HL-60 (cell line): Measurements from ENCODE around the gene C6orf47.

ENCODE experiments used
- DNase-seq, 2 experiments: peaks; one replicate each; pipeline ENCODE4 v3.0.0-alpha.2; 2010 to 2020; ENCODE audit warnings: low read depth in 1 of 2, low spot score in 1 of 2
- H3K27ac ChIP-seq: fragments of 250-450 bp; sonication (Bioruptor Pico); replicated peaks from 2 replicates; pipeline ENCODE4 v1.5.1; 2020; ENCODE audit warnings: mild to moderate bottlenecking, moderate library complexity
- H3K27me3 ChIP-seq: fragments of 250-450 bp; sonication (Bioruptor Pico); 2 replicates; pipeline ENCODE4 v1.5.1; 2021; ENCODE audit warnings: mild to moderate bottlenecking, moderate library complexity; ENCODE audit not compliant: insufficient read depth, poor library complexity, severe bottlenecking
- H3K4me3 ChIP-seq: replicated peaks from 2 replicates; pipeline ENCODE4 v1.5.1; 2011; ENCODE audit warnings: mild to moderate bottlenecking, control low read depth, low read length; ENCODE audit not compliant: insufficient read depth
- GABPA ChIP-seq: IDR thresholded peaks from 2 replicates; pipeline ENCODE4 v1.6.1; 2012; ENCODE audit warnings: low read depth
- POLR2AphosphoS5 ChIP-seq: IDR thresholded peaks from 2 replicates; pipeline ENCODE4 v1.6.1; 2012; ENCODE audit warnings: low read depth
- SPI1 ChIP-seq: IDR thresholded peaks from 2 replicates; pipeline ENCODE4 v1.6.1; 2012; ENCODE audit warnings: low read depth, mild to moderate bottlenecking, borderline replicate concordance
- TF ChIP-seq, protein P1 (sequence below): IDR thresholded peaks from 2 replicates; pipeline ENCODE4 v1.6.1; 2012; ENCODE audit warnings: low read depth; ENCODE audit not compliant: insufficient replicate concordance
- TF ChIP-seq, protein P2 (sequence below): IDR thresholded peaks from one replicate; pipeline ENCODE4 v1.5.1; 2011; ENCODE audit warnings: low read length, control low read depth, inconsistent platforms; ENCODE audit not compliant: insufficient read depth

The C6orf47 gene

DNA sequence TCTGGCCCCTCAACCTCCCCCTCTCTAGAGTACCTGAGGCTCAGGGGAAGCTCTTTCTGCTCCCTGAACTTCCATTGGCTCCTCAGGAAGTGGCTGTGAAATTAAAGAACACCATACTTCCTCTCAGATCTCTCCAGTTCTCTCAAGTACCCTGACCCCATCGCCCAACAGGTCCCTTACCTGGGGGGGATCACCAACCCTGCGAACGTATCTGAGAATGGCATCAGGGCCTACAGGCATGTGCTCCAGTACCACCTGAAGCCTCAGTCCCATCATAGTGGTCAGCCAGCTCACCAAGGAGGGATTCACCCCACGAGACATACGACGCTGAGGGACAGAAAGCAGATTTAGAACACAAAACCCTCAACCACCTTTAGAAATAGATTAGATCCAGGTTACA lies 20.0 kb downstream of the C6orf47 start:
- TF ChIP-seq, protein P1, sequence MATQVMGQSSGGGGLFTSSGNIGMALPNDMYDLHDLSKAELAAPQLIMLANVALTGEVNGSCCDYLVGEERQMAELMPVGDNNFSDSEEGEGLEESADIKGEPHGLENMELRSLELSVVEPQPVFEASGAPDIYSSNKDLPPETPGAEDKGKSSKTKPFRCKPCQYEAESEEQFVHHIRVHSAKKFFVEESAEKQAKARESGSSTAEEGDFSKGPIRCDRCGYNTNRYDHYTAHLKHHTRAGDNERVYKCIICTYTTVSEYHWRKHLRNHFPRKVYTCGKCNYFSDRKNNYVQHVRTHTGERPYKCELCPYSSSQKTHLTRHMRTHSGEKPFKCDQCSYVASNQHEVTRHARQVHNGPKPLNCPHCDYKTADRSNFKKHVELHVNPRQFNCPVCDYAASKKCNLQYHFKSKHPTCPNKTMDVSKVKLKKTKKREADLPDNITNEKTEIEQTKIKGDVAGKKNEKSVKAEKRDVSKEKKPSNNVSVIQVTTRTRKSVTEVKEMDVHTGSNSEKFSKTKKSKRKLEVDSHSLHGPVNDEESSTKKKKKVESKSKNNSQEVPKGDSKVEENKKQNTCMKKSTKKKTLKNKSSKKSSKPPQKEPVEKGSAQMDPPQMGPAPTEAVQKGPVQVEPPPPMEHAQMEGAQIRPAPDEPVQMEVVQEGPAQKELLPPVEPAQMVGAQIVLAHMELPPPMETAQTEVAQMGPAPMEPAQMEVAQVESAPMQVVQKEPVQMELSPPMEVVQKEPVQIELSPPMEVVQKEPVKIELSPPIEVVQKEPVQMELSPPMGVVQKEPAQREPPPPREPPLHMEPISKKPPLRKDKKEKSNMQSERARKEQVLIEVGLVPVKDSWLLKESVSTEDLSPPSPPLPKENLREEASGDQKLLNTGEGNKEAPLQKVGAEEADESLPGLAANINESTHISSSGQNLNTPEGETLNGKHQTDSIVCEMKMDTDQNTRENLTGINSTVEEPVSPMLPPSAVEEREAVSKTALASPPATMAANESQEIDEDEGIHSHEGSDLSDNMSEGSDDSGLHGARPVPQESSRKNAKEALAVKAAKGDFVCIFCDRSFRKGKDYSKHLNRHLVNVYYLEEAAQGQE = no peak
- no peak for TF ChIP-seq GABPA
- no peak for TF ChIP-seq SPI1
- no peak for TF ChIP-seq POLR2AphosphoS5
- TF ChIP-seq, protein P2, sequence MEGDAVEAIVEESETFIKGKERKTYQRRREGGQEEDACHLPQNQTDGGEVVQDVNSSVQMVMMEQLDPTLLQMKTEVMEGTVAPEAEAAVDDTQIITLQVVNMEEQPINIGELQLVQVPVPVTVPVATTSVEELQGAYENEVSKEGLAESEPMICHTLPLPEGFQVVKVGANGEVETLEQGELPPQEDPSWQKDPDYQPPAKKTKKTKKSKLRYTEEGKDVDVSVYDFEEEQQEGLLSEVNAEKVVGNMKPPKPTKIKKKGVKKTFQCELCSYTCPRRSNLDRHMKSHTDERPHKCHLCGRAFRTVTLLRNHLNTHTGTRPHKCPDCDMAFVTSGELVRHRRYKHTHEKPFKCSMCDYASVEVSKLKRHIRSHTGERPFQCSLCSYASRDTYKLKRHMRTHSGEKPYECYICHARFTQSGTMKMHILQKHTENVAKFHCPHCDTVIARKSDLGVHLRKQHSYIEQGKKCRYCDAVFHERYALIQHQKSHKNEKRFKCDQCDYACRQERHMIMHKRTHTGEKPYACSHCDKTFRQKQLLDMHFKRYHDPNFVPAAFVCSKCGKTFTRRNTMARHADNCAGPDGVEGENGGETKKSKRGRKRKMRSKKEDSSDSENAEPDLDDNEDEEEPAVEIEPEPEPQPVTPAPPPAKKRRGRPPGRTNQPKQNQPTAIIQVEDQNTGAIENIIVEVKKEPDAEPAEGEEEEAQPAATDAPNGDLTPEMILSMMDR = no peak
- Histone ChIP-seq H3K4me3 (no peak overlapping the region), H3K27ac (no peak overlapping the region), H3K27me3 (no peaks in the 10 kb centered on the region)
- DNase-seq = no peak

DNA sequence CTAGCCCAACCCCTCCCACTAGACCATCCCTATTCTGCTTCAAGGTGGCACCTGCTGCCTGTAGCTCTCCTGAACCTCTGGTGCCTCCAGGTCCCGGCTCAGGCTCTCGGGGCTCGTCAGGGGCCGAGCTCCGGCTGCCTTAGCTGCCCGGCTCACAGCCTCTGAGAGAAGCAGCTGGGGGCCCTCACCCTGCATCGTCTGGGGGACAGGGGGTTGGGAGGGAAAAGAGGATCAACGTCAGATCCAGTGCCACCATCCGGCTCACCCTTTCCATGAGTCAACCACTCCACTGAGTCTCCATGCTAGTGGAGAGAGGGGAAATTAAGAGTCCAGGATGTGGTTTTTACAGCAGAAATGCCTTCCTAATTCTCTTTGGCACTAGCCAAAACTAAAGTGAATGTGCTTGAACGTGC lies 21.1 kb downstream of the C6orf47 start:
- no peak for DNase-seq
- TF ChIP-seq, protein P2 = no peak
- TF ChIP-seq SPI1 = no peak
- no peak for TF ChIP-seq GABPA
- no peak for TF ChIP-seq POLR2AphosphoS5
- TF ChIP-seq, protein P1 = no peak
- peak overlapping the region; percentile 1; the same call in 1 of the 2 replicates for H3K27ac ChIP-seq

DNA sequence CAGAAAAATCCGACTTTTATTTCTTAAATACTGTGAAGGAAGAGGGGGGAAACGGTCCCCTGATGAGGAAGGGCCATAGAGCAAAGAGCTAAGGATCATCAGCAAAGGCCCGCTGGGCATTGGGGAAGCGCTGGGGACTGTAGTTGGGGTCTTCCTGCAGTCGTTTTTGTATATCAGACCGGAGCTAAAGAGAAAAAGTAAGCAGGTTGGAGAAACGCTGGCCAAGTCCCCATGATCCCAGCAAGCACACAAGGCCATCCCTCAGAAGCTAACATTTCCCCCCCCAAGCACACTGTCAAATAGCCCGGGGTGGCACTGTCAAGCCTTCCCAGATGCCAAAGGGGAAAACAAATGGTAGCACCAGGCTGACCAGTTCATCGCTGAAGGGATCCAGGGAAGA lies 21.5 kb downstream of the C6orf47 start:
- H3K4me3 ChIP-seq = no peak overlapping the region
- no peak for DNase-seq
- TF ChIP-seq, protein P1 = no peak
- TF ChIP-seq POLR2AphosphoS5 = no peak
- H3K27ac ChIP-seq = peak overlapping the region; percentile 1; the same call in 1 of the 2 replicates
- no peaks in the 10 kb centered on the region for H3K27me3 ChIP-seq

More for the DNA sequence above, 21.1 kb downstream of the C6orf47 start:
- Histone ChIP-seq H3K4me3 (no peak overlapping the region), H3K27me3 (no peaks in the 10 kb centered on the region)
